RWPE1 (cell line): Measurements from ENCODE around the gene SARS2.

Experiments
- CTCF ChIA-PET: fragments of 350-600 bp; sonication (Branson Sonifier 250); formaldehyde crosslinking; extraction: SDS; loops from one replicate; lab custom pipeline; 2021; lab: Yijun Ruan, JAX
- POLR2A ChIA-PET: fragments of 400-600 bp; formaldehyde crosslinking; extraction: SDS; loops from one replicate; lab custom pipeline; 2020; ENCODE audit warnings: antibody characterized with exemption; ENCODE audit not compliant: low non-redundant PET; lab: Yijun Ruan, JAX
- DNase-seq: peaks from one replicate; pipeline ENCODE4 v3.0.0; 2012; ENCODE audit warnings: low spot score
- H3K27ac ChIP-seq: fragments of 450-650 bp; 2 replicates; pipeline ENCODE4 v1.5.1; 2017
- CTCF ChIP-seq: fragments of 450-650 bp; conservative IDR thresholded peaks from 2 replicates; pipeline ENCODE4 v1.5.1; 2017; ENCODE audit warnings: low read depth, mild to moderate bottlenecking

The SARS2 gene

GRCh38 chr19:38900202-38900629 lies 30.3 kb downstream of the SARS2 start:
- DNase-seq, result peak; percentile 64
- CTCF ChIA-PET, result interaction anchor here (1.1 kb wide), 1 partner anchor 29 kb away, joined by 7 read pairs; no protein-coding TSS in a partner anchor
- no peak for TF ChIP-seq CTCF
- peak overlapping the region; percentile 72 for H3K27ac ChIP-seq
- POLR2A ChIA-PET, result no interaction called here

- DNase-seq, result peak; percentile 99
- POLR2A ChIA-PET, result interaction anchor here (0.7 kb wide), 1 partner anchor 30 kb away, joined by 3 read pairs; no protein-coding TSS in a partner anchor
- CTCF ChIA-PET, result no interaction called here
- peak within 1 kb of the TSS; percentile 72 for H3K27ac ChIP-seq
- TF ChIP-seq CTCF, result no peak
These were observed 30.9 kb downstream of the SARS2 start, which contains the start of the genes NFKBIB and SIRT2 for GRCh38 chr19:38899447-38900201. Gene NFKBIB, plus strand, starts transcription at chr19:38899969. Its CDS starts 64 bp downstream, at chr19:38900033. Gene SIRT2, minus strand, starts transcription at chr19:38899618. Its CDS starts 97 bp downstream, at chr19:38899521.

DNA sequence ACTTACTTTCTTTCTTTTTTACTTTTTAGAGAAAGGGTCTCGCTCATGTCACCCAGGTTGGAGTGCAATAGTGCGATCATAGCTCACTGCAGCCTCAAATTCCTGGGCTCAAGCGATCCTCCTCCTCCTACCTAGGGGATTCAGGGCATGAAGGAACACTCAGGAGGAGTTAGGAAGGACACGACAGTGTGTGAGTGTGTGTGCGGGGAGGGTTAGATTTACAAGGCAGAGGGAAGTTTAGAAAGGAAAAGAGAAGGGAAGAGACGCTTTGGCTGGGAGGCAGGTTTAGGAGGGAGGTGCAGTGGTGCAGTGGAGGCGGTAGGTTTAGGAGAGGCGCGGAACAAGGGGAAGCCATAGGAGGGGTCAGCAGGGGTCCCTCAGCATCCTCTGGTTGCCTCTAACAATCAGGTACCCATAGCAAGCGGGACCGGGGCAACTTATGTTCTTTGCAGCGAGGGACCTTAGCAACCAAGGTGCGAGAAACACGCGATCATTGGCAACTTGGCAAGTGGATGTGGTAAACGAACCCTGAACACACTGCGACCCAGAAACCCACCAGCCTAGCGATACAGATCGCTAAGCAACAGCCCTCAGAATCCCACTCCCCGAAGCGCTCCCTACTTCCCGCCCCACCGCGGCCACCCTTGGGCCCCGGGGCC lies 31.6 kb downstream of the SARS2 start:
- H3K27ac ChIP-seq, result peak overlapping the region; percentile 72
- TF ChIP-seq CTCF, result no peak
- POLR2A ChIA-PET, result no interaction called here
- no peak for DNase-seq
- CTCF ChIA-PET, result no interaction called here

GRCh38 chr19:38894968-38895367 lies 35.6 kb downstream of the SARS2 start:
- CTCF ChIA-PET, result interaction anchor here (0.5 to 0.7 kb wide), 3 partner anchors 25 to 469 kb away, joined by 3 to 4 read pairs (median 3); no protein-coding TSS in a partner anchor
- no peak overlapping the region; the same call in 1 of the 2 replicates for H3K27ac ChIP-seq
- no peak for DNase-seq
- POLR2A ChIA-PET, result no interaction called here
- TF ChIP-seq CTCF, result no peak

- TF ChIP-seq CTCF, result no peak
- H3K27ac ChIP-seq, result peak overlapping the region; percentile 9; the same call in 1 of the 2 replicates
- CTCF ChIA-PET, result no interaction called here
- POLR2A ChIA-PET, result no interaction called here
- DNase-seq, result no peak
These were observed 37.2 kb downstream of the SARS2 start for GRCh38 chr19:38893341-38893771.

- no peak for TF ChIP-seq CTCF
- no peak overlapping the region for H3K27ac ChIP-seq
- CTCF ChIA-PET, result no interaction called here
- DNase-seq, result no peak
- POLR2A ChIA-PET, result no interaction called here
These were observed 37.7 kb downstream of the SARS2 start for GRCh38 chr19:38892841-38893240.
